Body of pancreas (tissue), 4 donors: Measurements from ENCODE around the gene SVBP.

Experiments
- CTCF ChIP-seq, 7 experiments: fragments of 450-650 bp in 4 of 7; fragments of 200-600 bp in 3 of 7; sonication (generic) in 3 of 7; IDR thresholded peaks; one replicate each; pipeline ENCODE4 v1.5.1; 2016 to 2019; ENCODE audit warnings: antibody characterized with exemption in 7 of 7
- POLR2A ChIP-seq, 3 donors: fragments of 450-650 bp; IDR thresholded peaks; one replicate each; pipeline ENCODE4 v1.6.1; 2016; ENCODE audit warnings: antibody characterized with exemption in 3 of 3, mild to moderate bottlenecking in 2 of 3

DNA sequence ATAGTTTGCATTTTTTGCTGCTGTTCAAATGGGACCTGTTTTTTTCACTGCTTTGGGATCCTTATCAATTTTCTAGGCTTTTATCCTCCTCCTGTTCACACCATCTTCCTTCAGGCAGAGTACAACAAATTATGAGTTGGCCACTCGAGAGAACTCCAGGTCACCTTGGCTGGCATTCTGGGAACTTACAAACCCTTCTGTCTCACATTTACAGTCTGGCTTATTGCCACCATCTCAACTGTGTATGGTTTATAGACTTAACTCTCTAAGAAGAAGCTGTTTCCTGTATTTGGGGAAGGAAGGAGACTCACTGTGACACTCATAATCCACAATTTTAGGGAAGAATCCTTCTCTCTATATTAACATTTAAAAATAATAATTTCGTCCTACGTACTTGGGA lies 23.8 kb upstream of the SVBP start:
- no peak for TF ChIP-seq CTCF (IDR thresholded peaks at IDR 0.05)
- TF ChIP-seq POLR2A (IDR thresholded peaks at IDR 0.05) = no peak
